ENCODE data around the gene RASL10A.

- TF ChIP-seq CTCF (conservative IDR thresholded peaks at IDR 0.05 in 1 of 2, IDR thresholded peaks at IDR 0.05 in 1 of 2; ENCODE audit: extremely low read depth in 1 of 2, insufficient read depth in 1 of 2, low read depth in 1 of 2, low read length in 2 of 2), result no peak
- TF ChIP-seq EZH2 (IDR thresholded peaks at IDR 0.05; ENCODE audit: borderline replicate concordance, low read length), result no peak
These were observed 18.7 kb upstream of the RASL10A start for GRCh38 chr22:29334148-29334547.

Measured in mammary epithelial cell (primary cell).